WTC11 (cell line): ENCODE measurements around the gene RNF103. TPM values are rescaled to one million over a fixed set of nuclear protein-coding genes. Genes with fewer than 3 reads are reported as not detected.

Experiments
- ATAC-seq: fragments of 200-7000 bp; cut with Tn5 transposase; 2 replicates; pipeline ENCODE4 v1.10.0; 2021; ENCODE audit warnings: mild to moderate bottlenecking, moderate library complexity
- CTCF ChIA-PET: fragments of 300-600 bp; sonication (Branson Sonifier 250); formaldehyde crosslinking; loops from one replicate; lab custom pipeline; 2021; ENCODE audit warnings: antibody characterized with exemption; lab: Charles Lee
- POLR2A ChIA-PET: fragments of 350-600 bp; sonication (Branson Sonifier 250); formaldehyde crosslinking; loops from one replicate; lab custom pipeline; 2021; ENCODE audit warnings: antibody characterized with exemption; lab: Charles Lee
- DNase-seq: peaks from one replicate; pipeline ENCODE4 v3.0.0; 2021; ENCODE audit warnings: low spot score
- H3K27ac Mint-ChIP-seq: 2 replicates; pipeline ENCODE4 v1.8.0; 2021; ENCODE audit warnings: mixed read lengths
- H3K27me3 Mint-ChIP-seq: 2 replicates; pipeline ENCODE4 v1.8.0; 2021; ENCODE audit warnings: low read depth, mild to moderate bottlenecking, moderate library complexity, mixed read lengths
- H3K36me3 Mint-ChIP-seq: 2 replicates; pipeline ENCODE4 v1.8.0; 2021; ENCODE audit warnings: mixed read lengths
- H3K4me1 Mint-ChIP-seq: 2 replicates; pipeline ENCODE4 v1.8.0; 2022; ENCODE audit warnings: mixed read lengths
- H3K4me3 Mint-ChIP-seq: 2 replicates; pipeline ENCODE4 v1.8.0; 2021; ENCODE audit warnings: mild to moderate bottlenecking, moderate library complexity, mixed read lengths
- H3K9me3 Mint-ChIP-seq: 2 replicates; pipeline ENCODE4 v1.8.0; 2021; ENCODE audit warnings: mixed read lengths
- ATF6 ChIP-seq: sonication (generic); formaldehyde crosslinking; IDR thresholded peaks from 2 replicates; pipeline ENCODE4 v1.8.1; 2023; ENCODE audit warnings: mild to moderate bottlenecking, missing genetic modification reagents
- CBFB ChIP-seq: sonication (generic); formaldehyde crosslinking; IDR thresholded peaks from 2 replicates; pipeline ENCODE4 v1.8.1; 2022; ENCODE audit warnings: mild to moderate bottlenecking, low read depth, missing genetic modification reagents
- CTCF ChIP-seq: fragments of 200-600 bp; IDR thresholded peaks from 2 replicates; pipeline ENCODE4 v1.8.0; 2022; ENCODE audit warnings: antibody characterized with exemption
- ELF4 ChIP-seq: sonication (generic); formaldehyde crosslinking; IDR thresholded peaks from 2 replicates; pipeline ENCODE4 v1.8.1; 2022; ENCODE audit warnings: low read depth, mild to moderate bottlenecking, moderate library complexity, missing genetic modification reagents
- FOXP1 ChIP-seq: sonication (generic); formaldehyde crosslinking; IDR thresholded peaks from 2 replicates; pipeline ENCODE4 v1.8.0; 2022; ENCODE audit warnings: missing genetic modification reagents, mild to moderate bottlenecking, moderate library complexity, borderline replicate concordance
- FOXP4 ChIP-seq: sonication (generic); formaldehyde crosslinking; IDR thresholded peaks from 2 replicates; pipeline ENCODE4 v1.8.0; 2022; ENCODE audit warnings: mild to moderate bottlenecking, missing genetic modification reagents
- IRF1 ChIP-seq: sonication (generic); formaldehyde crosslinking; IDR thresholded peaks from 2 replicates; pipeline ENCODE4 v1.8.0; 2023; ENCODE audit warnings: missing genetic modification reagents
- JUN ChIP-seq: sonication (generic); formaldehyde crosslinking; IDR thresholded peaks from 2 replicates; pipeline ENCODE4 v1.8.0; 2023; ENCODE audit warnings: mild to moderate bottlenecking, missing genetic modification reagents
- KAT7 ChIP-seq: sonication (generic); formaldehyde crosslinking; IDR thresholded peaks from 2 replicates; pipeline ENCODE4 v1.8.1; 2023; ENCODE audit warnings: missing genetic modification reagents, mild to moderate bottlenecking, borderline replicate concordance
- NFE2L1 ChIP-seq: sonication (generic); formaldehyde crosslinking; IDR thresholded peaks from 2 replicates; pipeline ENCODE4 v1.8.1; 2023; ENCODE audit warnings: missing genetic modification reagents
- OVOL2 ChIP-seq: fragments of 250-450 bp; sonication (Bioruptor Pico); IDR thresholded peaks from 2 replicates; pipeline ENCODE4 v1.9.0; 2021; ENCODE audit warnings: mild to moderate bottlenecking, borderline replicate concordance
- PRDM15 ChIP-seq: sonication (generic); formaldehyde crosslinking; IDR thresholded peaks from 2 replicates; pipeline ENCODE4 v1.8.0; 2022; ENCODE audit warnings: missing genetic modification reagents
- PRRX2 ChIP-seq: fragments of 250-450 bp; sonication (Bioruptor Pico); IDR thresholded peaks from 2 replicates; pipeline ENCODE4 v1.8.0; 2021; ENCODE audit warnings: mild to moderate bottlenecking
- TP53 ChIP-seq: sonication (generic); formaldehyde crosslinking; IDR thresholded peaks from 2 replicates; pipeline ENCODE4 v1.8.1; 2023; ENCODE audit warnings: mild to moderate bottlenecking, missing genetic modification reagents
- ZBTB21 ChIP-seq: sonication (generic); formaldehyde crosslinking; IDR thresholded peaks from 2 replicates; pipeline ENCODE4 v1.8.1; 2023; ENCODE audit warnings: mild to moderate bottlenecking, missing genetic modification reagents, borderline replicate concordance
- ZMAT4 ChIP-seq: fragments of 250-450 bp; sonication (Bioruptor Pico); IDR thresholded peaks from 2 replicates; pipeline ENCODE4 v1.9.0; 2021; ENCODE audit warnings: mild to moderate bottlenecking
- ZNF121 ChIP-seq: sonication (generic); formaldehyde crosslinking; IDR thresholded peaks from 2 replicates; pipeline ENCODE4 v1.8.0; 2023; ENCODE audit warnings: missing genetic modification reagents
- ZNF232 ChIP-seq: sonication (generic); formaldehyde crosslinking; IDR thresholded peaks from 2 replicates; pipeline ENCODE4 v1.8.0; 2022; ENCODE audit warnings: mild to moderate bottlenecking, missing genetic modification reagents
- ZNF317 ChIP-seq: sonication (generic); formaldehyde crosslinking; IDR thresholded peaks from 2 replicates; pipeline ENCODE4 v1.8.1; 2023; ENCODE audit warnings: low read depth, mild to moderate bottlenecking, moderate library complexity, missing genetic modification reagents, borderline replicate concordance
- ZNF396 ChIP-seq: fragments of 250-450 bp; sonication (Bioruptor Pico); IDR thresholded peaks from 2 replicates; pipeline ENCODE4 v1.8.0; 2021; ENCODE audit warnings: mild to moderate bottlenecking, moderate library complexity, borderline replicate concordance
- ZNF425 ChIP-seq: fragments of 250-450 bp; sonication (Bioruptor Pico); conservative IDR thresholded peaks from 2 replicates; pipeline ENCODE4 v1.9.0; 2021; ENCODE audit warnings: mild to moderate bottlenecking
- total RNA-seq: library from RNA; stranded (reverse); gene quantifications from 3 replicates; pipeline ENCODE4 v1.2.3, GENCODE V29; 2021

The RNF103 gene
- total RNA-seq, 1 experiment from 2014 or later, result 6.8 TPM

- Mint-ChIP-seq H3K4me3 (no peak overlapping the region), H3K27me3 (no peaks in the 10 kb centered on the region), H3K27ac (no peak overlapping the region), H3K4me1 (peaks cover 4% of the 10 kb centered on the region; the same call in 1 of the 2 replicates), H3K9me3 (no peaks in the 10 kb centered on the region), H3K36me3 (peaks cover under 1% of the 10 kb centered on the region; the same call in 1 of the 2 replicates)
- DNase-seq (no peak), ATAC-seq (no peak)
- no peak for TF ChIP-seq ZMAT4 (CRISPR knock-in tag)
- TF ChIP-seq PRRX2 (CRISPR knock-in tag), result no peak
- no peak for TF ChIP-seq ELF4 (CRISPR knock-in tag)
- no peak for TF ChIP-seq KAT7 (CRISPR knock-in tag)
- TF ChIP-seq ATF6, result no peak
- TF ChIP-seq ZNF232 (CRISPR knock-in tag), result no peak
- no peak for TF ChIP-seq JUN
- no peak for TF ChIP-seq TP53
- no peak for TF ChIP-seq ZNF317
- TF ChIP-seq CTCF, result no peak
- no peak for TF ChIP-seq PRDM15
- TF ChIP-seq OVOL2 (CRISPR knock-in tag), result no peak
- no peak for TF ChIP-seq ZNF121 (CRISPR knock-in tag)
- ChIA-PET POLR2A (no interaction called here), CTCF (no interaction called here)
Measured at GRCh38 chr2:86598966-86599365, 24.7 kb downstream of the RNF103 start.

- H3K4me3 Mint-ChIP-seq, result no peak overlapping the region
- no peaks in the 10 kb centered on the region for H3K36me3 Mint-ChIP-seq
- peaks cover 2% of the 10 kb centered on the region for H3K9me3 Mint-ChIP-seq
- H3K27ac Mint-ChIP-seq, result no peak overlapping the region
- DNase-seq (no peak), ATAC-seq (no peak)
- peaks cover 2% of the 10 kb centered on the region; the same call in 1 of the 2 replicates for H3K27me3 Mint-ChIP-seq
- H3K4me1 Mint-ChIP-seq, result peaks cover 4% of the 10 kb centered on the region; the same call in 1 of the 2 replicates
- ChIA-PET POLR2A (no interaction called here), CTCF (no interaction called here)
- TF ChIP-seq ZNF396 (CRISPR knock-in tag), result no peak
- no peak for TF ChIP-seq ZNF425 (CRISPR knock-in tag)
- TF ChIP-seq ZBTB21 (CRISPR knock-in tag), result no peak
- TF ChIP-seq CBFB (CRISPR knock-in tag), result no peak
- TF ChIP-seq NFE2L1 (CRISPR knock-in tag), result no peak
- no peak for TF ChIP-seq CTCF
- no peak for TF ChIP-seq FOXP1 (CRISPR knock-in tag)
- TF ChIP-seq FOXP4 (CRISPR knock-in tag), result no peak
- TF ChIP-seq IRF1 (CRISPR knock-in tag), result no peak
Measured at GRCh38 chr2:86596118-86596517, 27.5 kb downstream of the RNF103 start.
